ENCODE measurements around the gene KCNJ4.

DNA sequence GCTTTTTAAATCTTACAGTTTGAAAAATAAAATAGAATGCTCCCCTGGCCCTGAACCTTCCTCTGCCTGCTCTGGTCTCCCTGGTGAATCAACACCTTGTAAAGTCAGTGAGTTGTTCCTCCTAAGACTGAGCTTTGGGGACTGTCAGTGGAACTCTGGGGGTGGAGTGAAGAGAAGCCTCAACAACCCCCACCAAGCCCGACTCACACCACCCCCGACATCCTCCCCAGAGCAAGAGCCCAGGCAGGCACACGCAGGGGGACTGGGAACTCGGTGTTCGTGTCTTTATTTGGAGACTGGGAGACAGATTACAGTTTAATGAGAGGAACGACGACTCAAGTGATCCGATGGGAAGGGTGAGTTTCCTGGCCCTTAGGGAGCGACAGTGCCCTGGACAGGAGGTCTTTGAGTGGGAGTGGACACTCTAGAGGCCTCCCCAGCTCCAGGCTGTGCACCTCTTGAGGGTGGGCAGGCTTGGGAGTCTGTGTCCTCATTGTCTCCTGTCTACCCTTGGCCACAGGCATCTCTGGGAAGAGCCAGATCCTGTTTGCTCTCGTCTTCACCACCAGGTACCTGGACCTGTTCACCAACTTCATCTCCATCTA lies 19.1 kb upstream of the KCNJ4 start:
- TF ChIP-seq, protein P1, sequence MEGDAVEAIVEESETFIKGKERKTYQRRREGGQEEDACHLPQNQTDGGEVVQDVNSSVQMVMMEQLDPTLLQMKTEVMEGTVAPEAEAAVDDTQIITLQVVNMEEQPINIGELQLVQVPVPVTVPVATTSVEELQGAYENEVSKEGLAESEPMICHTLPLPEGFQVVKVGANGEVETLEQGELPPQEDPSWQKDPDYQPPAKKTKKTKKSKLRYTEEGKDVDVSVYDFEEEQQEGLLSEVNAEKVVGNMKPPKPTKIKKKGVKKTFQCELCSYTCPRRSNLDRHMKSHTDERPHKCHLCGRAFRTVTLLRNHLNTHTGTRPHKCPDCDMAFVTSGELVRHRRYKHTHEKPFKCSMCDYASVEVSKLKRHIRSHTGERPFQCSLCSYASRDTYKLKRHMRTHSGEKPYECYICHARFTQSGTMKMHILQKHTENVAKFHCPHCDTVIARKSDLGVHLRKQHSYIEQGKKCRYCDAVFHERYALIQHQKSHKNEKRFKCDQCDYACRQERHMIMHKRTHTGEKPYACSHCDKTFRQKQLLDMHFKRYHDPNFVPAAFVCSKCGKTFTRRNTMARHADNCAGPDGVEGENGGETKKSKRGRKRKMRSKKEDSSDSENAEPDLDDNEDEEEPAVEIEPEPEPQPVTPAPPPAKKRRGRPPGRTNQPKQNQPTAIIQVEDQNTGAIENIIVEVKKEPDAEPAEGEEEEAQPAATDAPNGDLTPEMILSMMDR (conservative IDR thresholded peaks at IDR 0.05; ENCODE audit: low read length) = no peak
- no peak for TF ChIP-seq EZH2phosphoT487 (IDR thresholded peaks at IDR 0.05; ENCODE audit: borderline replicate concordance)
